Effector memory CD4-positive, alpha-beta T cell (primary cell): ENCODE measurements around the gene KIAA1755.

Experiments
- DNase-seq, 3 donors: peaks; one replicate each; pipeline ENCODE4 v3.0.0-alpha.2; 2020
- H3K27ac ChIP-seq: 2 replicates; pipeline ENCODE4 v1.7.0; 2013; ENCODE audit warnings: mild to moderate bottlenecking, low read length, moderate library complexity; ENCODE audit not compliant: insufficient read depth, poor library complexity, severe bottlenecking
- H3K27me3 ChIP-seq: replicated peaks from 2 replicates; pipeline ENCODE4 v1.7.0; 2013; ENCODE audit warnings: mild to moderate bottlenecking, low read length; ENCODE audit not compliant: insufficient read depth, control insufficient read depth, poor library complexity, severe bottlenecking
- H3K36me3 ChIP-seq: 2 replicates; pipeline ENCODE4 v1.7.0; 2013; ENCODE audit warnings: mild to moderate bottlenecking, low read length, moderate library complexity; ENCODE audit not compliant: control insufficient read depth, insufficient read depth
- H3K4me1 ChIP-seq: 2 replicates; pipeline ENCODE4 v1.7.0; 2013; ENCODE audit warnings: low read length, mild to moderate bottlenecking; ENCODE audit not compliant: control insufficient read depth, insufficient read depth, poor library complexity, severe bottlenecking
- H3K4me3 ChIP-seq: 2 replicates; pipeline ENCODE4 v1.7.0; 2013; ENCODE audit warnings: low read length, low read depth, mild to moderate bottlenecking; ENCODE audit not compliant: insufficient read depth, poor library complexity, severe bottlenecking
- H3K9me3 ChIP-seq: 2 replicates; pipeline ENCODE4 v1.7.0; 2013; ENCODE audit warnings: mild to moderate bottlenecking, low read length, moderate library complexity; ENCODE audit not compliant: control insufficient read depth

The KIAA1755 gene

DNA sequence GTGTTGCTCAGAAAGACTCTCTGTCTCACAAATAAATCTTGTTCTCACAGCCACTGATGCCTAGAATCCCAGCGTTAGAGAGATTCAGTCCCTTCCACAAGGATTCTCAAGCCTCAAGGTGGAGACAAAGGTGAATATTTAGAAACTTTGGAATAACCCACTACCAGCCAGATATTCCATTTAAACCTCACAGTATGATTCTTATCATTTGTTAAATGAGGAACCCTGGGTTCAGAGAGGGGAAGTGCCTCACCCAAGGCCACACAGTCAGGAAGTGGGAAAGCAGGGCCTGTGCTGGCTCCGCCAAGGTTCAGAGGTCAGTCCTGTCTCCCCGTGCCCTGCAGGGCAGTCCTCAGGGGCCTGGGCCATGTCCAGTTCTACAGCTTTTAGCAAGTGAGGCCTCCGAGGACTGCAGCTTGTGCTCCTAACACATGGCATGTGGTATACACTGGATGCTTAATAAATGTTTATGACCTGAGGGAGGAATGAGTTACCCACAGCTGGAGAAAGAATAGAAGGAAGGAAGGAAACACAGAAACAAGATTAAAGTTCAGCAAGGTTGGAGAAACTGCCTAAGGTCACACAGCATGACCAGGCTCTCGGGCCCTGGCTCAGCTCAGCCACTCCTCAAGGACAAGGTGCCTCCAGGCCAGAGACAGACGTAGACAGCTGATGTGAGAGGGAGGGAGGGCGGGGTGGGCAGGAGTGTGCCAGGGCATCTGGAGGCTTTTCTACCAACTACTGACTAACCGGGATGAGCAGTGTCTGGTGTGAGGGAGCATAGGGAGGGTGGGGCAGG lies 91.5 kb downstream of the KIAA1755 start:
- H3K36me3 ChIP-seq: no peaks in the 10 kb centered on the region
- DNase-seq: no peak
- no peaks in the 10 kb centered on the region for H3K27me3 ChIP-seq
- peaks cover 5% of the 10 kb centered on the region for H3K4me1 ChIP-seq
- H3K27ac ChIP-seq: no peak overlapping the region
- no peak overlapping the region for H3K4me3 ChIP-seq
- no peaks in the 10 kb centered on the region for H3K9me3 ChIP-seq

GRCh38 chr20:38167851-38168760 lies 92.4 kb downstream of the KIAA1755 start:
- Histone ChIP-seq H3K27ac (no peak overlapping the region), H3K36me3 (no peaks in the 10 kb centered on the region), H3K27me3 (no peaks in the 10 kb centered on the region), H3K4me3 (no peak overlapping the region), H3K9me3 (no peaks in the 10 kb centered on the region), H3K4me1 (peaks cover 5% of the 10 kb centered on the region)
- no peak for DNase-seq

- H3K4me1 ChIP-seq: peaks cover 5% of the 10 kb centered on the region
These were observed 93.1 kb downstream of the KIAA1755 start for GRCh38 chr20:38167328-38167850.

DNA sequence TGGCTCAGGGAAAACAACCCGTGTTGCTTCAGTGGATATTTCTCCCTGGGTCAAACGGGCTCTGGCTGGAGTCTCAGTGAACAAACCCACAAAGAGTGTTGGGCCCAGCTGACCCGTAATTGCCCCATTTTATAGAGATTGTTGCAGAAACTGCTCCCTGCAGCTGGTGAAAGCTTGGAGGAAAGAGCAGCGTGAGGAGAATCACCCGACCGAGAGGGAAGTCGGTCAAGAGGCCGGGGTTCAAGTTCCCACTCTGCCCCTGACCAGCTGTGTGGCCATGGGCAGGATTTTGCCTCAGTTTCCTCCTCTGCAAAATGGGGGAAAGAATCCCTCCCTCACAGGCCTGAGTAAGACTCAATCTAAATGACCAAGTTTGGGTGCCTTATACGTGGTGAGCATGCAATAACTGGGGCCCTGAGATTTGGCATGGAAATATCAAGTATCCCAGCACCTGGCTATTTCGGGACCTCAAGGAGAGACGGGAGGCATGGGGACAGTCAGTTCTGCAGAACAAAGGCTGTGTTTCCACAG lies 93.8 kb downstream of the KIAA1755 start:
- H3K4me1 ChIP-seq: peaks cover 5% of the 10 kb centered on the region
- H3K27ac ChIP-seq: no peak overlapping the region
- no peaks in the 10 kb centered on the region for H3K27me3 ChIP-seq
- no peaks in the 10 kb centered on the region for H3K9me3 ChIP-seq
- H3K4me3 ChIP-seq: no peak overlapping the region
- H3K36me3 ChIP-seq: no peaks in the 10 kb centered on the region
- DNase-seq: no peak

More at GRCh38 chr20:38167328-38167850, 93.1 kb downstream of the KIAA1755 start:
- H3K36me3 ChIP-seq: no peaks in the 10 kb centered on the region
- H3K27me3 ChIP-seq: no peaks in the 10 kb centered on the region
- H3K4me3 ChIP-seq: no peak overlapping the region
- H3K27ac ChIP-seq: no peak overlapping the region
- H3K9me3 ChIP-seq: no peaks in the 10 kb centered on the region
- no peak for DNase-seq

DNA sequence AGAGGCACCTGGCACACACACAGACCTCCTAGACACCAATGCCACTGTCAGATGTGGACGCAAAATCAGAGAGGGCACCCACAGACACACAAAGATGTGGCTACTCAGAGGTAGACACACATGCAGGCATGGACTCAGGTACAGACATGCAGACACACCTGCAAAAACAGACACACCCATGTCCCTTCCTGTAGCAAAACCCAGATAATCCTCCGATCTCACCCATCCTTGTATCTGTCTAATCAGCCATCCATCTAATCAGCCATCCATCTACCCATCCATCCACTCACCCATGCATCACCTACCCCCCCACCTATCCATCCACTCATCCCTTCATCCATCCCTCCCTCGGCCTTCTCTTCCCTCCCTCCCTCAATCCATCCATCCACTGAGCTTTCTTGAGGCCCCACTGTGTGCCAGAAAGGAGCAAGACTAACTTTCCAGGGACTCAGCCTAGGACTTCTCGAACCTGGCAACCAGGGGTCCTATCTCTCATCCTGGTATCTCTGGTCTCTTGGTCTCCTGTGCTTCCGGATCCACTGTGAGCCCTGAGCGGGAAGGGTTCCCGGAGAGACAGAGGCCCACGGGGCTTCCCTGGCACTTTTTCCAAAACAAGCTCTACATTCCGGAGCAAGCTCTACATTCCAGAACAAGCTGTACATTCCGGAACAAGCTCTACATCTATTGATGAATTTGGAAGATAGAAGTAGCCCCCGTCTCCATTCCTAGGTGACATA lies 94.4 kb downstream of the KIAA1755 start:
- no peak for DNase-seq
- no peak overlapping the region for H3K4me3 ChIP-seq
- no peaks in the 10 kb centered on the region for H3K36me3 ChIP-seq
- H3K27me3 ChIP-seq: no peaks in the 10 kb centered on the region
- peaks cover 5% of the 10 kb centered on the region for H3K4me1 ChIP-seq
- no peaks in the 10 kb centered on the region for H3K9me3 ChIP-seq
- H3K27ac ChIP-seq: no peak overlapping the region

DNA sequence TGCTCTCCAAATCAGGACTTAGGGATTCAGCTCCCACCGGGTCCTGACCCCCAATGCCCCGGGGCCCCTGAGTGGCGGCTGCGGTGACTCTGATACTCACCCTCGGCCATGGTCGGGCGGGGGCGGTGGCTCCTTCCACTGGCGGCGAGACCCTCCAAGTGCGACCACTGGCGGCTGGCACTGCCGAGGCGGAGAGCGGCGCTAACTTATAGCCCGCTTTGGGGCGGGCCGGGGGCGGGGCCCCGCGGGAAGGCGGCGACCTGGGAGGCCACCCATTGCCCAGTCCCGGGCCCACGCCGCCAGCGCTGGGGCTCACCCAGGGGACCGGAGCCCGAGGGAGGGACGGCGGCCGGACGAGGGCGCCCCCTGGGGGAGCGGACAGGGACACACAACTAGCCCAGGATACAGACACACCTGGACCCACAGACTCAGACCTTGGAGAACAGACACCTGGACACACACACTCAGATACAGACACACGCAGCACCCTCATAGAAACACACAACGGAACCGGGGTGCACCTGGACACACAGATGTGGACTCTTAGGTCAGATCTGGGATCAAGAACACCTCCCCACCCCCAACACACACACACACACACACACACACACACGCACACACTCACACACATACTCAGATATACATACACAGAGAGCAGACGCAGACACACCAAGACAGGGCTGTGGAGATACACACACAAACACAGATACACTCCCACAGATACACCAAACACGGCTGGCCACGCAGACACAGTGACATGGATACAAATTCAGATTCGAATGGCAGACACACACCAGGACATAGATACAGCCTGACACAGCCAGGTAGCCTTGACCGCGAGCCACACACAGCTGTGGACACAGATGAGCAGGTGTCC lies 95.2 kb downstream of the KIAA1755 start, which contains the start of gene TGM2:
TSS of gene TGM2 (minus strand) at position 182 of the 877 bp plus-strand sequence. CDS start at position 110, 72 bp downstream.
- H3K4me3 ChIP-seq: no peak within 1 kb of the TSS
- H3K27me3 ChIP-seq: no peaks in the 10 kb centered on the region
- no peak within 1 kb of the TSS for H3K27ac ChIP-seq
- no peaks in the 10 kb centered on the region for H3K36me3 ChIP-seq
- no peaks in the 10 kb centered on the region for H3K9me3 ChIP-seq
- peak; percentile 10 to 12 (median 12) for DNase-seq
- H3K4me1 ChIP-seq: peaks cover 5% of the 10 kb centered on the region

GRCh38 chr20:38164624-38165088 lies 95.9 kb downstream of the KIAA1755 start:
- H3K4me1 ChIP-seq: peaks cover 5% of the 10 kb centered on the region

GRCh38 chr20:38164069-38164468 lies 96.5 kb downstream of the KIAA1755 start:
- H3K27ac ChIP-seq: no peak overlapping the region
- no peaks in the 10 kb centered on the region for H3K9me3 ChIP-seq
- no peaks in the 10 kb centered on the region for H3K27me3 ChIP-seq
- H3K36me3 ChIP-seq: no peaks in the 10 kb centered on the region
- DNase-seq: no peak
- H3K4me1 ChIP-seq: peaks cover 5% of the 10 kb centered on the region
- H3K4me3 ChIP-seq: no peak overlapping the region

More at GRCh38 chr20:38164624-38165088, 95.9 kb downstream of the KIAA1755 start:
- H3K4me3 ChIP-seq: no peak overlapping the region
- H3K27ac ChIP-seq: no peak overlapping the region
- no peaks in the 10 kb centered on the region for H3K27me3 ChIP-seq
- no peaks in the 10 kb centered on the region for H3K36me3 ChIP-seq
- H3K9me3 ChIP-seq: no peaks in the 10 kb centered on the region
- DNase-seq: no peak
